Stimulated activated CD8-positive, alpha-beta memory T cell treated with anti-CD3 and anti-CD28 coated beads, Interleukin-2, amount 100 ng/mL, for 48 hours (primary cell): ENCODE results near the gene NLGN1.
"Not testable (repeated sequence)": the region's sequence is repeated elsewhere in the genome, so short reads cannot be mapped to it uniquely, and the experiment has no call there.

Source experiments
- DNase-seq, 2 donors: peaks; one replicate each; pipeline ENCODE4 v3.0.0-alpha.2; 2020; ENCODE audit warnings: low read depth in 2 of 2

The NLGN1 gene

GRCh38 chr3:174162550-174162949 is 765.0 kb downstream of the NLGN1 start:
- DNase-seq, result no peak

GRCh38 chr3:174168026-174168425 is 770.5 kb downstream of the NLGN1 start:
- no peak for DNase-seq

- no peak for DNase-seq
These were observed 771.2 kb downstream of the NLGN1 start for GRCh38 chr3:174168538-174169254.

- no peak for DNase-seq
These were observed 772.2 kb downstream of the NLGN1 start for GRCh38 chr3:174169736-174170135.

- no peak for DNase-seq
These were observed 772.7 kb downstream of the NLGN1 start for GRCh38 chr3:174170248-174170647.

- DNase-seq, result no peak
These were observed 788.9 kb downstream of the NLGN1 start for GRCh38 chr3:174186377-174186989.

- no peak for DNase-seq
These were observed 793.8 kb downstream of the NLGN1 start for GRCh38 chr3:174191380-174191779.

- DNase-seq, result no peak
These were observed 794.4 kb downstream of the NLGN1 start for GRCh38 chr3:174191895-174192294.

GRCh38 chr3:174192471-174192870 is 794.9 kb downstream of the NLGN1 start:
- no peak for DNase-seq

GRCh38 chr3:174193604-174194003 is 796.1 kb downstream of the NLGN1 start:
- DNase-seq, result no peak

- no peak for DNase-seq
These were observed 799.9 kb downstream of the NLGN1 start for GRCh38 chr3:174197416-174197815.

GRCh38 chr3:174198199-174198598 is 800.7 kb downstream of the NLGN1 start:
- DNase-seq, result no peak

- no peak for DNase-seq
These were observed 802.2 kb downstream of the NLGN1 start for GRCh38 chr3:174199696-174200095.

GRCh38 chr3:174202116-174202515 is 804.6 kb downstream of the NLGN1 start:
- no peak for DNase-seq

- DNase-seq, result no peak
These were observed 805.0 kb downstream of the NLGN1 start for GRCh38 chr3:174202561-174202960.

- no peak for DNase-seq
These were observed 807.2 kb downstream of the NLGN1 start for GRCh38 chr3:174204765-174205164.

- no peak for DNase-seq
These were observed 809.2 kb downstream of the NLGN1 start for GRCh38 chr3:174206607-174207192.

- no peak for DNase-seq
These were observed 810.6 kb downstream of the NLGN1 start for GRCh38 chr3:174208161-174208560.

GRCh38 chr3:174211896-174212295 is 814.4 kb downstream of the NLGN1 start:
- not testable (repeated sequence) for DNase-seq

- DNase-seq, result no peak
These were observed 817.9 kb downstream of the NLGN1 start for GRCh38 chr3:174215456-174215855.

- no peak for DNase-seq
These were observed 818.5 kb downstream of the NLGN1 start for GRCh38 chr3:174216019-174216418.

- no peak for DNase-seq
These were observed 819.6 kb downstream of the NLGN1 start for GRCh38 chr3:174216946-174217718.
